NOMO-1 (cell line): ENCODE measurements around the gene FBXW2.
A peak's percentile ranks its signal among the peaks of the same experiment; 100 is the strongest.
"Not testable (repeated sequence)": the region's sequence is repeated elsewhere in the genome, so short reads cannot be mapped to it uniquely, and the experiment has no call there.

Experiments
- DNase-seq, 2 experiments: peaks; one replicate each; lab custom pipeline; 2025; ENCODE audit not compliant: unreplicated experiment in 2 of 2; lab: John Stamatoyannopoulos, UW

The FBXW2 gene

DNA sequence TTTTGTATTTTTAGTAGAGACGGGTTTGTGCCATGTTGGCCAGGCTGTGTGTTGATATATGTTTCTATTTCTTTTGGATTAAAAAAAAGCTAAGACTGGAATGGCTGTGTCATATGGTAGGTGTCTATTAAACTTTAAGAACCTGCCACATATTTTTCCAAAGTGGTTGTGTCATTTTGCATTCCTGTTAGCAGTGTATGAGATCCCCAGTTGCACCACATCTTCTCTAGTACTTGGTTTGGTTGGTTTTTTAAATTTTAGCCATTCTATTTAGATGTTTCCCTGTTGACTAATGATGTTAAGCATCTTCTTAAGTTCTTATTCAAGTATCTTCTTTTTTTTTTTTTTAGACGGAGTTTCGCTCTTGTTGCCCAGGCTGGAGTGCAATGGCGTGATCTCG lies 42.8 kb downstream of the FBXW2 start:
- DNase-seq, result no peak

DNA sequence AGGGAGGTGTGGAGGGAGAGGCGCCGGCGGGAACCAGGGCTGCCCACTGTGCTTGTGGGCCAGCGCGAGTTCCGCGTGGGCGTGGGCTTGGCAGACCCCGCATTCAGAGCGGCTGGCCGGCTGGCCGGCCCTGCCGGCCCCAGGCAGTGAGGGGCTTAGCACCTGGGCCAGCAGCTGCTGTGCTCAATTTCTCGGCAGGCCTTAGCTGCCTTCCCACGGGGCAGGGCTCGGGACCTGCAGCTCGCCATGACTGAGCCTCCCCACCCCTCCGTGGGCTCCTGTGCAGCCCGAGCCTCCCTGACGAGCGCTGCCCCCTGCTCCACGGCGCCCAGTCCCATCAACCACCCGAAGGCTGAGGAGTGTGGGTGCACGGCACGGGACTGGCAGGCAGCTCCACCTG lies 46.9 kb downstream of the FBXW2 start:
- not testable (repeated sequence) for DNase-seq

DNA sequence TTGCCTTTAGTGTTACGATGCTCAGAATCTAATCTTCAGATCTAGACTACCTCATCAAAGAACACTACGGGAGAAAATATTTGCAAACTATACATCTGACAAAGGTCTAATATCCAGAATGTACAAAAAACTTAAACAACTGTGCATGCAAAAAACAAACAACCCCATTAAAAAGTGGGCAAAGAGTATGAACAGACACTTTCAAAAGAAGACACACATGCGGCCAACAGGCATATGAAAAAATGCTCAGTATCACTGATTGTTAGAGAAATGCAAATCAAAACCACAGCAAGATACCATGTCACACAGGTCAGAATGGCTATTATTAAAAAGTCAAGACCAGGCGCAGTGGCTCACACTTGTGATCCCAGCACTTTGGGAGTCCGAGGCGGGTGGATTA lies 47.9 kb downstream of the FBXW2 start:
- no peak for DNase-seq

DNA sequence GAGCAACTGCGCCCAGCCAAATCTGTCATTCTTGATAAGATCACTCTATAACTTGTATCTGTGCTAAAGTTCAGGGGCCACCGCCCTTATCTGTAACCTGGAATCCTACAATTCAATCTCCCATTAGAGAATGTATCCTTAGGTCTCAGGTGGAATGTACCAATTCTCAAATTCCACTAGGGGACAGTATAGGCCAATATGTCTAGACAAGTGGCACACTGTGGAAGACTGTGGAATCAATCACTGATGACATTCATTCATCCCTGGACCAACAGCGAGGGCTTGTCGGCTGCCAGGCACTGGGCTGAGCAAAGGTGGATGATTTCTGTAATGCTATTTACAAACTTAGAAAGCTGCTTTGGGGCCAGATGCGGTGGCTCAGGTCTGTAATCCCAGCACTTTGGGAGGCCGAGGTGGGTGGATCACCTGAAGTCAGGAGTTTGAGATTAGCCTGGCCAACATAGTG lies 50.2 kb downstream of the FBXW2 start:
- peak in 1 of 2 experiments; percentile 42 for DNase-seq

DNA sequence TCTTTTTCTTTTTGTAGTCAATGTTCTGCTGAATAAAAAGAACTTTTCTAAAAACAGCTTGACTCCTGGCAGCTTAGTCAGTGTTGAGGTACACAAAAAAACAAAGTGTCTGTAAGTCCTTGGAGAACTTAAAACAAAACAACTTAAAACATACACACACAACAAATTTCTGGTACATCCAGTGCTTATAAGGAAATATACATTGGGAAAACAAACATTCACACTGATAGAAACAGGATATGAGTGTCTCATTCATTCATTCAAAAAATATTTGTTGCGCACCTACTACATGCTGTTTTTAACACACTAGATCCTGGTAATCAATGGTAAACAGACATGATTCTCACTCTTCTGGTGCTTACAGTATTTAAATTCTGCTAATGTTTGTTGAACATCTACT lies 51.5 kb downstream of the FBXW2 start:
- DNase-seq, result no peak

DNA sequence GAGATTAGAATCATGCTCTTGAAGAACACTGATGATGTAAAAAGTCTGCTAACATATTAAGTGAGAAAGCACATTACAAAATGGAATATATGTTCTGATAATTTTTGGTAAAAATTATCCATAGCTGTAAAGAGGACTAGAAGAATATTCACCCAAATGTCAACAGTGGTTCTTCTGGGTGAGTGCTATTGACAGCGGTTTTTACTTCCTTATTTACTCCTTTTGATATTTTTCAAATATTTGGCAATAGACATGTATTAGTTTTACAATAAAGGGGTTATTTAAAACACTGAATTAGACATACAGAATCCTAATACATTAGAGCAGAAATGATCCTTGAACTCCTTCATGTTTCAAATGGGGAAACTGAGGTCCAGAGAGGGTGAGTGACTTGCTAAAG lies 52.0 kb downstream of the FBXW2 start:
- peak in 1 of 2 experiments; percentile 51 for DNase-seq

DNA sequence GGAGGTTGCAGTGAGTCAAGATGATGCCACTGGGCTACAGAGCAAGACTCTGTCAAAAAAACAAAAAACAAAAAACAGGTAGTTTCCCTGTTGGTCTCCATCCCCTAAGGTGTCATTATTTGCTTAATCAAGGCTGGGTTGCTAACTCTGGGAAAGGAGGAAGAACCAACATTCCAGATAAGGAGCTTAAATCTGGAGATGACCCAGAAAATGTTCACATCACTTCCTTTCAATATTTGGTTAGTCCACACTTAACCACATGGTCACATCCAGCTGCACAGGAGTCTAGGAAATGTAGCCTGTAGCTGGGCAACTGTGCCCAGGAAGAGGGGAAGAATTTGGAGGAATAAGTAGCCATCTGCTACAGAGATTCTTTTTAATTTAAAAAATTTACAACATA lies 53.1 kb downstream of the FBXW2 start:
- DNase-seq, result no peak

DNA sequence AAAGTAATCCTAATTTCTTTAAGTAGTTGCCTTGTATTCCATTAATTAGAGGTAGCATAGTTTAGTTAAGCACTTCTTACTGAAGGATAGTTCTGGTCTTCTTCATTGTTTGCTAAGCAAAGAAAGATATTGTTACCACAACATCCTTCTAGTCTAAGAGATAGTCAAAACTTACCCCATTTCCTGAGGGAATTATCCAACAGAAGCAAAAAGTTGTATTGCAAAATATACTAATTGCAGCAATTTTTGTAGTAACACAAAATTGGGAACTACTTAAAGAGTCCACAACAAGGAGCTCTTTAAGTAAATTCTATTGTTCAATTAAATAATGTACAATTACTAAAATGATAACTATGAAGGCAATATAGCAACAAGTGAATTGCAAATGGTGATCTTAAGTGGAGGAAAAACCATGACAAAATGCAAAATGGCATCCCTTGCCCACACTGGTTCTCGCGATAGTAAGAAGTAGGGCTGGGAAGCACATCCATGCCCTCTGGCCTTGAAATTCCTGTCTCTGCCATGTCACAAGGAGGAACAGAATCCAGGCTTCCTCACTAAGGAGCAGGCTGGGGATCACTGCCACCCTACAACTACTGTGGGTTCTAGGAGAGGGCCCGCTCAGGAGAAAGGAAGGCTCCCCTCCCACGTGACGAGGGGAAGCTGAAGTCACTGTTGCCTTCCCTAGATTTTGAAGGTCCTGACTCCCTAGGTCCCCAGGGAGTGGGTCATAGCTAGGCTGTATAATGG lies 55.6 kb downstream of the FBXW2 start:
- peak; percentile 37 to 54 for DNase-seq

DNA sequence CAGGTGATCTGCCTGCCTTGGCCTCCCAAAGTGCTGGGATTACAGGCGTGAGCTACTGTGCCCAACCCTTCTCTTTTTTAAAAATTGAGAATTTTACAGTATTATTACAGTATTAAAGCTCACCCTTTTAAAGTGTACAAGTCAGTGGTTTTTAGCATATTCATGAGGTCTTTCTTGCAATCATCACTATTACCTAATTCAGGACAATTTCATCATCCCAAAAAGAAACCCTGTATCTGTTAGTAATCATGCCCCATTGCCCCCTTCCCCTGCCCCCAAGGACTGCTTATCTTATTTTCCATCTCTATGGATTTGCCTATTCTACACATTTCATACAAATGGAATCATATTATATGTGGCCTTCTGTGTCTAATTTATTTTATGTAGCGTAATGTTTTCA lies 56.3 kb downstream of the FBXW2 start:
- peak in 1 of 2 experiments; percentile 24 for DNase-seq

DNA sequence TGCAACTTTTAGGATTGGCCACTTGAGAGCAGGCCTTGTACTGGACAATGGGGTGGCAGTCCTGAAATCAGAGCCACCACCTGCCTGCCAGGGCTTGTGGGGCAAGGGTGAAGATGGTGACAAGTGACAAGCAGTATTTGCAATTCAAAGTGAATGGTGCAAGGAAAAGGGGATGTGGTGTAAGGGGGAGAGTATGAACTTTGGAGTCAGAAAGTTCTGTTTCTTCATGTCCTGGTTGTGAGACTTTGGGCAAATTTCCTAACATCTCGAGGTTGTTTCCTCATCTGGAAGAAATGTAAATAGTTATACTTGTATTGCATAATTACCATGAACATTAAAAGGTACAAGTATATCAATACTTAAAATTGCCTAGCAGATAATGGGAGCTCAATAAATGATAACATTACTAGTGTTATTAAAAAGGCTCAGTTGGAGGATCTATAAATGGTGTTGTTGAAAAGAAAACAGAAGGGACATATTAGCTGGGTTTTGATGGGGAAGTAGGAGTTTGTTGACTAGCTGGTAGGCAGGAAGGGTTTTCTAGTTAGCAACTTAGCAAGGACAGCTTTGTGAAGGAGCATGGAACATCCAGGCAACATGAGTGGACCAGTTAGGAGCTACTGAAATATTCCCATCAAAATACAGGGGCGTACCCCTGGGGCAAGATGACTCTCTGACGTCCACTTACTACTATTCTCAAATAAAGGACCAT lies 57.6 kb downstream of the FBXW2 start:
- DNase-seq, result peak; percentile 97 to 99

DNA sequence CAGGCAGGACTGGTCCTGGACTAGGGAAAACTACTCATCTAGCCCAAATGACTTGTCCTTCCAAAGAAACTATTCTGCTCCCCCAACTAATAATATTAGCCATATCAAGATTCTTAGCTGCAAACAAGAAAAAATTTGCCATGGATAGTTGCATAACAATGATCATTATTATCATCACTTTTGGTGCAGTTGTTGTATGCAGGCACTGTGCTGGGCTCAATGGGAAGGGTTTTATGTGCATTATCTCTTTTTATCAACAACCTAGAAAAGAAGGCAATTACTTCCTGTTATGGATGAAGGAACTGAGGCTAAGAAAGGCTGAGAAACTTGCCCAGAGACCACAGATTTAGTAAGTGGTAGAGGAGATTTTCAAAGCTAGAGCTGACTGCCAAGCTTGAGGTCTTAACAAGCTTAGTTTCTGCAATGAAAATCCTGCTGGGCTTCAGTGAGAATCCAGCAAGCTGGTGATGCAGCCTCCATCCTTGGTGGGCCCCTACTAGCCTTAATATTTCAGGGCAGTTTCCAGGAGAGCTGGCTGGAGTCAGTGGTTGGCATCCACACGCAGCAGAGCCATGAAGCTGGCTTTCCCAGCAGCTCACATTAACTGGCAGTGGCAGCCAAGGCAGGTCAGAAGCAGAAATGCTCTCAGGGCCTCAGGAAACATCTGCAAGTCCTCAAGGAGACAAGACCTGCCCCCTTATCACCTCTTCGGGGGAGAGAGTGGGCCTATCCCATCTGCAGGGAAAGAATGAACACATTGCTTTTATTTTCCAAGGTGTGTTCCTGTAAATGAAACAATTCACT lies 58.4 kb downstream of the FBXW2 start:
- peak; percentile 43 to 62 for DNase-seq

DNA sequence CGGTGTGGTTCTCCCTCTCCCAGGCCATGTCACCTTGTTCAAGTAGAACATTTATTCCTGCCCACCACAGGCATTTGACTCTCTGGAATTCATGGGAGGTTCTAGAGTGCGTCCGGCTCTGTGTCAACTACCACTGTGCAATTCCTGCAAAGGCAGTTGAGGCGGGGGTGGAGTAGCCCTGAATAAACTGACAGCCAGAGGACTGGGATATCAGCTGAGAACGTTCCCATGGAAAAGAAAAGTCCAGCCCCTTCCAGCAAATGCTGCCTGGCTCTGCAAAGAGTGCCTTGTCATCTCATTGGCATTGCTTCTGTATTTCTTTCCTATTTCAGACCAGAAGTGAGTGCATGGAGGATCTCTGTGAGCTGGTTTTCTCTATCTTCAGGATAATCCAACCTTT lies 60.0 kb downstream of the FBXW2 start:
- no peak for DNase-seq

DNA sequence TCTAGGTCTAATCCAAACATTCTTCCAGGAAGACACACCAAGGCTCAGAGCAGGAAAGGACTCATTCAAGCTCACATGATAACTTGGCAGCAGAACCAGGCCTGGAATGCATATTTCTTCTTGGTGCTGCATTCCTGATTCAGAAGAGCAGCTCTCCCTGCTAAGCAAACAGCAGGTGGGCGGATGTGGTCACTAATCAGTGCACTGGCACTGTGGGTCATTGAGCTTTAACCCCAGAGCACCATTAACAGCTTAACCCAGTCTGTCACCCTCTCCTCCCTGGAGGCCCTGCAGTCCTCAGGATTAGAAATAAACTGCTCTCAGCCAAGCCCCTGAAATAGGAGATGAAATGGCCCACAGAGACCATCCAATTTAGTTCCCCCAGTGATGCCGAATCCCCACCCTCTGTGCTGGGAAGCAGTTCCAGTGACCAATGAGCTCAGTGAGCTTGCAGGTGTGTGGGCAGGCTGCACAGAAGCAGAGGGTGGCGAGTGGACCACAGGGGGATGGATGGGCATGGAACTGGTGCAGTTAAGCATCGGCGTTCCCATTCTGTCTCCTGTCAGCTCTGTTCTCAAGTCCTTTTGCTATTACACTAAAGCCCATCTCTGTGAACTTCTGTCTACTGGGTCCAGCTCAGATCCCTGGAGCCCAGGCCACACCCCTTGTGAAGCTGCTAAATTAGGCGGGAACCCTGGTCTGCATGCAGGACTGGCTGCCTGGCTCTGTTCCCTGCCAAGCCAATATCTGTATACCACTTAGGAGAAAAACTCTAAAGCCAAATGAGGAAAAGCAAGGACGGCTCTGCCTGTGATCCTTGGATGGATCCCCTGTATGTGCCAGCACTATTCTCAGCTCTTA lies 62.3 kb downstream of the FBXW2 start:
- DNase-seq, result no peak

DNA sequence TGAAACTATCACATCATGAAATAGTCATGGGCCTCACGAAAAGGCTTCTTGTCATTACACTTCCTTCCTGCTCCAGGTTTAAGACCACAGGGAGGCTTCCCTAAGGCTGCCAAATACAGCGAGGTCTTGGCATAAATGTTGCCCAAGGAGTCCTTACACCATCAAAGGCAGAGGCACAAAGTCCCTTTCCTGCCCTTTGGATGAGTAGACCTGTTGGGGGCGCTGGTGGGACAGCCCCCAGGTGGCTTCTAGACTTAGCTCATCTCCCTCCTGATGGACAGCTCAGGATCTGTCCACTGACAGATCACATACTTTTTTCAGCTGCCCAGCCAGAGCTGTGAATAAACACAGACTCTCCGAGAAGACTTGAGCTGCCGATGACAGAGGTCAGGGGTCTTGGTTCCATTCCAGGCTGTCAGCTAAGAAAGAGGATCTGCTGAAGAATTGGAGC lies 63.4 kb downstream of the FBXW2 start:
- peak; percentile 69 to 76 for DNase-seq

DNA sequence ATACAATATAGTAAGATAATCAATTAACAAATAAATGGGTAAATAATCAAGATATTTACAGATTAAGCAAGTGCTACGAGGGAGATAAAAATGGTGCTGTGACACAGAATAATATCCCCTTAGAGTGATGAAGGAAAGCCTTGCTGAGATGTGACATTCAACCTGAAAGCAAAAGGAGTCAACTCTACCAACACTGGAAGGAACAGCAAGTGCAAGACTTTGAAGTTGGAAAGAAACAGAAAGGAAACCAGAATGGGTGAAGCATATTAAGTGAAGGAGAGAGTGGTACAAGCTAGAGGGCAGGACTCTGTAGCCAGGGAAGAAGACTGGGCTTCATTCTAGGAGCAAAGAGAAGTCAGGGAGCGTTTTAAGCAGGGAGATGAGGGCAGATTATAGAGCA lies 66.7 kb downstream of the FBXW2 start:
- DNase-seq, result no peak

DNA sequence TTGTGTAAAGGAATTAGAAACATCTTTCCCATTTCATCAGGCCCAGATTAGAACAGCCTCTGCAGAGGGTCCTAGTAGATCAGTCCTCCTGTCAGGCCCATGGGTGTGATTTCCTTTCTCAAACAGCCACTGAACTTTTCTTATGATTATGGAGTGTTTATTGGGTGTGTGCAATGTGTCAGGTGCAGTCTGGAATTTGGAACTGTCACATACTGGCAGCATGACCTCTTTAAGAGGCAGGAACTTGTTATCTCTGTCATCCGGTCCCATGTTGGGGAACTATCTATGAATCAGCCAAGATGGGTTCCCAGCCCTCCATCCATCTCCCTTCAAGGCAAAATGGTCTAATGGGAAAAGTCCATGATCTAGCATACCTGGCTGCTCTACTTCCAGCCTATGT lies 67.3 kb downstream of the FBXW2 start:
- DNase-seq, result no peak

DNA sequence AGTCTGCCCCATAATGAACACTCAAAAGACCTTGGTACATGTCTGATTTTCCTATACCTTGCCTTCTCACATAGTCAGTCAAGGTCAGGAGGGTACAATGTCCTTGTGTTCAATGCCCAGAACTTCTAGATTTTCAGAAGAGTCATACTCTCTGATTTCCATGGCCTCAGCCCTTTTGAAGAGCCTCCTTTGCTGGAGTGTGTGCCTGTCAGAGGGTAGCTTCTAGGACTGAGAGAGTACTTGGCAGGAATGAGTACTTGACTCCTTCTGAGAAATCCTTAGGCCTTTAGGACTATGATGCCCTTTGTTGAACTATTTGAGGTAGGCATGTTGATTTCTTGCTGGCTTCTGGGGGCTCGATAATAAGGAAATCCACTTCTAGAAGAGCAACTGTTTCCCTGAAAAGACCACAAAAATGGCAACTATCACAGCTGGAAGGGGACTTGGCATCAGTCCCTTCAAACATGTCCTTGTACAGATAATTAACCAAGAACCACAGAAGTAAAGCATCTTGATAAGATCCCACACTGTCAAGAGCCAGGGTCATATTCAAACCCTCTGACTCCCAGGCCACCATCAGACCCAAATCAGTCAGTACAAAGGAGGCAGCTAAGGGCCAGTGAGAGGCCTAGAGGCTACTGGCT lies 68.3 kb downstream of the FBXW2 start:
- no peak for DNase-seq

DNA sequence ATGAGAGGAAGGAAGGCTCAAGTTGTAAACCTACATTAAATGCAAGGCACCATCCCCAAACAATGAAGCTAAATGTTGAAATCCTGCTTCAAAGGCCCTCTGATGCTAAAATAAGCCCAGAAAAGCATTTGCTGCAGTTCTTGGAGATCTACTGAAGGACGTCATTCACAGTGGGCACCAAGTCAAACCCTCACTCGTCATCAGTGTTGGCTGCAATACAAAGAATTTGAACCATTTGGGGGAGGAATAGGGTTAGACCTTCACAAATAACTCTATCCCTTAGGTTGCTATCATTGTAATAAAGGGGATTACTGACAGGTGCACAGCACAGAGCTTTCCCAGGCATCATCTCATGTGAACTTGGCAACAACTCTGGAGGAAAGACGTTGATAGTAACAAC lies 69.7 kb downstream of the FBXW2 start:
- no peak for DNase-seq

DNA sequence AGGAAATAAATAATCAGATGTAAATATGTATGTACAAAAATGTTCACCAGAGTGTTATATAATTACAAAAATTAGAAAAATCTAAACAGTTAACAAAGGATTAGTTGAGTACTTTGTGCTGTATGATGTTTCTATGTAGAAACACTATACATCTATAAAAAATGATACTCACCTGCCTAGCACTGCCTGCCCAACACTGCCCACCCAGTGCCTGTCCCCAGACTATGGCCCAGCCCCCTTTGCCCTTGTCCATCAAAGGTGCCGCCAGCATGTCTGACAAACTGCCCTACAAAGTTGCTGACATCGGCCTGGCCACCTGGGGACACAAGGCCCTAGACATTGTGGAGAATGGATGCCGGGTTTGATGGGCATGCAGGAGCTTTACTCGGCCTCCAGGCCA lies 72.8 kb downstream of the FBXW2 start:
- DNase-seq, result no peak

DNA sequence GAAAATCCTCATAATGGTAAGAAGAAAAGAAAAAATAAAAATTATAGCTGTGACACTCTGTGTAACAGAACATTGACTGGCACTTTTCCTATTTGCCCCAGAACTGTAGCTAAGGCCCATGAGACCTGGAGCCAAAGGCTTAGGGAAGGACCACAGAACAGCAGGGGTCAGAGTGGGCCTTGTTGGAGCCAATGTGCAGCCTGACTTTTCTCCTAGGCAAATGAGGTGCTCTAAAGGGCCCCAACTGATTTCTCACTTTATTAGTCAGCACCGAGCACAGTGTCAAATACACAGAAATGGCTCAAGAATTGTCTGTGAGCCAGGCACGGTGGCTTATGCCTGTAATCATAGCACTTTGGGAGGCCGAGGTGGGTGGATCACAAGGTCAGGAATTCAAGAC lies 74.9 kb downstream of the FBXW2 start:
- no peak for DNase-seq
